HG03378 (cell line): ENCODE data around the gene FAF1.

Experiments used
- ATAC-seq: cut with Tn5 transposase; IDR thresholded peaks from one replicate; pipeline ENCODE4 v1.9.1; 2021; ENCODE audit warnings: mild to moderate bottlenecking, moderate library complexity; ENCODE audit not compliant: unreplicated experiment

FAF1 gene

GRCh38 chr1:50705041-50705440 lies 255.0 kb downstream of the FAF1 start:
- ATAC-seq: no peak

- no peak for ATAC-seq
Observed at GRCh38 chr1:50704126-50704525, 255.9 kb downstream of the FAF1 start.

- ATAC-seq: no peak
Observed at GRCh38 chr1:50703240-50703639, 256.8 kb downstream of the FAF1 start.

GRCh38 chr1:50702395-50702794 lies 257.7 kb downstream of the FAF1 start:
- no peak for ATAC-seq

GRCh38 chr1:50701706-50702317 lies 258.3 kb downstream of the FAF1 start:
- no peak for ATAC-seq

DNA sequence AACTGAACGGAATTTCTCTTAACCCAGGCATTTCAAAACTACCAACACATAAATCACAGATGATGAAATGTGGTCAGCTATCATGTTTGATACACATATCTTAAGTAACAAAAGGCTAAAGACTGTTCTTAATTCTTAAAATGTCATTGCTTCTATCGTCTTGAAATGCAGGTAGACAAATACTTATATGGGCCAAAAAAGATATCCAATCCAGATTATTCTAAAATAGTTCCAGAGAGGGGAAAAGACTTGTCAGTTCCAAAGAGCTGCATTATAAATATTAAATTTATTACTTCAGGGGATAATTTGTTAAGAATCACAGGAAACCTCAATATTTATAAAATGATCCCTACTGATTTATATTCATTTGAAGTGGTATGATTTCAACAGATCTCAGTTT lies 259.4 kb downstream of the FAF1 start:
- no peak for ATAC-seq

GRCh38 chr1:50700214-50700613 lies 259.9 kb downstream of the FAF1 start:
- no peak for ATAC-seq

DNA sequence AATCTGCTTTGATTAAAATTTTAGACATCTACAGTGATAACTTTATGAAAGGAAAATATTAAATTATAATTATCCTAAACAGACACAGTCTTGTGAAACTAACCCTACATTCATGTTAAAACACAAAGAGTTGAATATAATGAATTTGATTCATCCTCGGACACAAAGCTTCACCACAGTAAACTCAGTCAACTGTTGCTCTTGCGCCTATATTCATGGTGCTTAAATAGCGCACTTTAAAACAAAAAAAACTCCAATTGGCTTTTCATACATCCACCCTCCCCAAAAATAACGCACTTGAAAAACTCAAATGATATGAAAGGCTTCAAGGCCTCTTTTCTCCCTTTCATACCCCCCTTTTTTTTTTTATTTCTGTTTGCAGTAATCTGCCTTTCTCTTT lies 260.3 kb downstream of the FAF1 start:
- no peak for ATAC-seq

- no peak for ATAC-seq
Observed at GRCh38 chr1:50697440-50698421, 262.3 kb downstream of the FAF1 start.

DNA sequence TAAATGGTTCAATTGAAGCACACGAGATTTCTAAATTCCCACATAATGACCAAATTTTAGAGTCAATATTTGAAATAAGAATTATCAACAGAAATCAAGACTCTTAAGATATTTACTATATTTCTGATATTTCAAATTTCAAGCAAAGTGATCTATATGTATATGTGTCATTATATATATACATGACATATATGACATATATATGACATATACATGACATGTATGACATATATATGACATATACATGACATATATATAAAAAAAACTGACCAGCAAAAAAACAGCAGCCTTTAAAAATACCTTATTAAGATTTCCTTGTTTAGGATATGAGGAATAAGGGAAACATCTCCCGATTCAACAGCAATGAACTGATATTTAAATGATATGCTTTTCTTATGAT lies 266.2 kb downstream of the FAF1 start:
- no peak for ATAC-seq

GRCh38 chr1:50684185-50684584 lies 275.9 kb downstream of the FAF1 start:
- ATAC-seq: no peak

GRCh38 chr1:50681931-50682330 lies 278.1 kb downstream of the FAF1 start:
- no peak for ATAC-seq

DNA sequence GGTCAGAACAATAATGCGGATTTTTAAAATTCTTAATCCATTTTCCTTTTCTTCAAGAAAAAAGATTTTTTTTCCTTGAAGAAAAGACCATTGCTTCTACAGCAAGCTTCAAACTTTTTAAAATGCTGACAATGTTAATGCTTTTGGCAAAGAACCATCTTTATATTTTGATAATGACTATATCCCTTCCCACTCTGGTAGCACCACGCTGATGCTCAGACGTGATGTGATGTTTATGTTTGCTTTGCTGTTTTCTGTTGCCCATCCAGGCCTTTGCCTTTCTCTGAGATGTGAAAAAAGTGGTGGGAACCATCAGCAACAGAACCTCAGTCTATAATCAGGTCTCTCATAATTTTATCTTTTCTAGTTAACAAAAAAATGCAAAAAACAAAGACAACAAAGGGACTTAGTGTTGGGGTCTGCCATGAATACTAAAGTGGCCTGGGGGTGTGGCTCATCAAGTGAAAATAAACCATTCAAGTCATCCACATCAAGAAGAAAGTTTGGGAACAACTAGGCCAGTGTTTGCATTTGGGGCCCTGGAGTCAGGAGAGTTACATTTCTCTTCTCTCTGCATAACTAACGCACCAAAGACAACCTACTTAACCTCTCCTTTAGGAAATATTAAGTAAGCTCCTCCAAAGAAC lies 292.2 kb downstream of the FAF1 start:
- no peak for ATAC-seq

DNA sequence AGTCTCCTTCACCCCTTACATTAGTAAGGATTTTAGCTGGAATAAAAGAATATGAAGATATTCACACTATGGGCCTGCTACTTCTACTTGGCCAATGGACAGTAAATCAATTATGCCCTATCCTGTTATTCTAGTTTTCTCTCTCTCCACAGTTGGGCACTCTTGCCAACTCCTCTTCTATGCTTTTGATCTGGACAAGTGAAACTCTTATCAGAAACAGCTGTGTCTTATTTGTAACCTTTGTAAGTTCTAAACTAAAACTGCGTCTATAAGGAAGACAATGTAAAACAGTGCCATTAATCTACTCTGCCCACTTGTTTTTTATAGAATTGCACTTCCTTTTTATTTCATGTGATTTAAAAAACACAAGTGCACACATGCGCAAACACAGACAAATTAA lies 292.8 kb downstream of the FAF1 start:
- no peak for ATAC-seq

- ATAC-seq: no peak
Observed at GRCh38 chr1:50666849-50667248, 293.2 kb downstream of the FAF1 start.

DNA sequence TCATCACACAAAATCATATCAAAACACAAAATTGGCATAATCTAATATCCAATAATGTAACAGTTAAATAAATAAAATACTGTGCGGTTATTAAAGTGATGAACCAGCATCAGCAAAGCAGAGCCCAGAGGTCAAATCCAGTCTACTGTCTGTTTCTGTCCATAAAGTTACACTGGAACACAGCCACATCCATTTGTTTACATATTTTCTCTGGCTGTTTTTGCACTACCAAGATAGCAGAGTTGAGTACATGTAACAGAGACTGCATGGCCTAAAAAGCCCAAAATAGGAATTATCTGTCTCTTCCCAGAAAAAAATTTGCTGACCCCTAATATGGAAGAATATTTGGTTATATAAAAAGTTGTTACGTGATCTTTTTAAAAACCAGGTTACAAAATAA lies 294.7 kb downstream of the FAF1 start:
- no peak for ATAC-seq

DNA sequence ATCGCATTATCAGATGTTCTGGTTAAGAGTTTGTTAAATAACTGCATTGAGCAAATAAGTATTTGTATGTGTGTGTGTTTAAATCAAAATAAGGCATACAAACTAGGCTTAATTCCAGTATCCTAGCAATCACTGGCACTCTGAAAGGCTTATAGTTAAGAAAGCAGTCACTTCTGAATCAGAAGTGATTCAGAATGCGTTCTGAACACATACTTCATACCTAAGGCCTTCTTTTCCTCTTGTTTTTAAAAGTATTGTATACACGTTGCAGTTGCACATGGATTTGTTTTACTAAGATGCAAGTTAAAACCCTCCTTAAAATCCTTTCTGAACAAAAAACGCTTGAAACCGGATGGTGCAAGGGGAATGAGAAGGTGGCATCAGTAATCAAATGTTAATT lies 298.4 kb downstream of the FAF1 start:
- ATAC-seq: no peak

- ATAC-seq: no peak
Observed at GRCh38 chr1:50659107-50659662, 300.9 kb downstream of the FAF1 start.

DNA sequence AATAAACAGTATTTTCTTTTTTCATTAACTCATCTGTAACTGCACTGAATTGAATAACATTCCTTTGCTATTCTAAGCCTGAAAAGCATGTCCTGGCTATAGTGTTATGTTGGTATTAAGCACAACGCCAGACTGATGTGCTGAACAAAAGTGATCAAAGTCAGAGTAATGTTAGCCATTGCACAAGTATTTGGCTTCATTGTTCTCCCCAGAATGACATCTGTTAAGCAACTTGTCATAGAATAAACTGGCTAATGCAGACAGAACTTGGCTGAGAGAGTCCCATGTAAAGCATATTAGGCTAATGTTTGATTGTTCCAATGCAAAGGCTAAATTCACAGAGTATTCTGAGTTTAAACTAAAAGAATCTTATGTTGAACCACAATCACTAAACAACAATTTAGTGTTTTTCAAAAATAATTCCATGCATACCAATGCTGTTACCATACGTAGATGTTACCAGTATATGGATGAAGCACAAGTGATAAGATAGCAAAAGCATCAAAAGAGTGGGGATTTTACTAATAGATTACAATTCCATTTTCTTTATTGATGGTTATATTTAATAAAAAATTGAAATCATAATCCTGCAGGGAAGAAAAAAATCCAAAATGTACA lies 301.5 kb downstream of the FAF1 start:
- no peak for ATAC-seq

GRCh38 chr1:50656931-50657330 lies 303.1 kb downstream of the FAF1 start:
- no peak for ATAC-seq
